Natural killer cell (primary cell): ENCODE results near the gene DDX24. TPM values are rescaled to one million over a fixed set of nuclear protein-coding genes. Genes with fewer than 3 reads are reported as not detected.

Experiments
- ATAC-seq, 3 donors: fragments of 150-1000 bp in 2 of 3; fragments of 200-7000 bp in 1 of 3; cut with Tn5 transposase; 1 replicate in 1 of 3; 2 replicates in 2 of 3; pipeline ENCODE4 v1.10.0; 2021; ENCODE audit warnings: mild to moderate bottlenecking in 2 of 3, moderate library complexity in 2 of 3
- DNase-seq, 2 donors: peaks; one replicate each; pipeline versions ENCODE4 v3.0.0 to v3.0.0-alpha.2; 2013 to 2021; ENCODE audit warnings: mixed read lengths in 1 of 2
- H3K27ac ChIP-seq: one replicate; pipeline ENCODE4 v1.5.1; 2013; ENCODE audit warnings: mild to moderate bottlenecking, low read length
- H3K27me3 ChIP-seq: one replicate; pipeline ENCODE4 v1.6.1; 2013; ENCODE audit warnings: low read length; ENCODE audit not compliant: control insufficient read depth, insufficient read depth
- H3K36me3 ChIP-seq: one replicate; pipeline ENCODE4 v1.6.1; 2013; ENCODE audit warnings: low read length; ENCODE audit not compliant: control insufficient read depth, insufficient read depth
- H3K4me1 ChIP-seq: one replicate; pipeline ENCODE4 v1.6.1; 2013; ENCODE audit warnings: low read length; ENCODE audit not compliant: control insufficient read depth, insufficient read depth
- H3K4me3 ChIP-seq: one replicate; pipeline ENCODE4 v1.5.1; 2013; ENCODE audit warnings: low read length
- H3K9me3 ChIP-seq: one replicate; pipeline ENCODE4 v1.6.1; 2013; ENCODE audit warnings: low read length; ENCODE audit not compliant: control insufficient read depth, insufficient read depth
- H3K27ac Mint-ChIP-seq, 2 donors: one replicate each; pipeline ENCODE4 v1.8.0; 2022; ENCODE audit warnings: mild to moderate bottlenecking in 2 of 2, mixed read lengths in 2 of 2, moderate library complexity in 1 of 2
- H3K27me3 Mint-ChIP-seq, 2 donors: one replicate each; pipeline ENCODE4 v1.8.0; 2022; ENCODE audit warnings: low read depth in 2 of 2, mixed read lengths in 2 of 2
- H3K36me3 Mint-ChIP-seq: one replicate; pipeline ENCODE4 v1.8.0; 2022; ENCODE audit warnings: mixed read lengths
- H3K4me1 Mint-ChIP-seq, 2 donors: one replicate each; pipeline ENCODE4 v1.8.0; 2022; ENCODE audit warnings: mixed read lengths in 2 of 2
- H3K4me3 Mint-ChIP-seq: one replicate; pipeline ENCODE4 v1.8.0; 2022; ENCODE audit warnings: mild to moderate bottlenecking, moderate library complexity, mixed read lengths
- H3K9me3 Mint-ChIP-seq, 2 donors: one replicate each; pipeline ENCODE4 v1.8.0; 2022; ENCODE audit warnings: mixed read lengths in 2 of 2
- WGBS: methylation state at CpG from one replicate; pipeline ENCODE4 v1.1.7; 2013; ENCODE audit warnings: missing lambda C conversion rate; ENCODE audit not compliant: insufficient coverage; 5-methylcytosine and 5-hydroxymethylcytosine counted together
- intact Hi-C: fragments of 100-400 bp; cut with micrococcal nuclease; formaldehyde crosslinking; loops from one replicate; pipeline ENCODE4 v1.14.2; 2022
- total RNA-seq, 4 donors: library from RNA; stranded (reverse); fragments of 120-200 nt in 1 of 4; gene quantifications; one replicate each; pipeline versions ENCODE4 v1.2.3 to v1.2.4, GENCODE V29; 2013 to 2022
- TF ChIP-seq, protein P1 (sequence below): fragments of 200-600 bp; IDR thresholded peaks from one replicate; pipeline ENCODE4 v1.8.0; 2022; ENCODE audit warnings: antibody characterized with exemption

The DDX24 gene
- total RNA-seq, 3 donors from 2014 or later (not counting 1 experiment from before 2014, with no cell fraction given), result 250 to 357 (median 296) TPM

DNA sequence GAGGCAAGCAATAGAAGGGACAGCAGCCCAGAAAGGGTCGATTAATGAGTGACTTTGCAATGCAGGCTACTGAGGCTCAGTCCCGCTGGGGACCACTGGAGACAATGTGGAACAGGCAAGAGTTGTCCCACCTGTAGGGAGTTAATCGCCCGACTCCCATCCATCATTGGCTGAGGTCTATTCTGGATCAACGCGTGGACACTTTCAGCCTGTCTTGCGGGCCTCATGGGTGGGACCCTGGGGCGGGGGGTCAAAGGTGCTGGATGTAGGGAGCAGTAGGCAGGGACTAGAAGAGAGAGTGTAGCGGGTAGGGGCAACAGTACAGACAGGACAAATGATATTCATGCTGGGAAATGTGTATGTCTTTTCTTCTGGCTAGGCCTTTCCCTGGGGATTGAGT is 42.3 kb upstream of the DDX24 start:
- no peak overlapping the region for H3K27ac Mint-ChIP-seq
- intact Hi-C loops, result no loop called here
- Histone ChIP-seq H3K27ac (no peak overlapping the region), H3K36me3 (no peaks in the 10 kb centered on the region), H3K9me3 (peaks cover 10% of the 10 kb centered on the region), H3K4me1 (no peaks in the 10 kb centered on the region), H3K27me3 (no peaks in the 10 kb centered on the region), H3K4me3 (no peak overlapping the region)
- 96% methylated on average over 9 of the region's 9 CpGs for WGBS
- no peaks in the 10 kb centered on the region for H3K9me3 Mint-ChIP-seq
- no peak overlapping the region for H3K4me3 Mint-ChIP-seq
- DNase-seq (no peak), ATAC-seq (no peak)
- TF ChIP-seq, protein P1, sequence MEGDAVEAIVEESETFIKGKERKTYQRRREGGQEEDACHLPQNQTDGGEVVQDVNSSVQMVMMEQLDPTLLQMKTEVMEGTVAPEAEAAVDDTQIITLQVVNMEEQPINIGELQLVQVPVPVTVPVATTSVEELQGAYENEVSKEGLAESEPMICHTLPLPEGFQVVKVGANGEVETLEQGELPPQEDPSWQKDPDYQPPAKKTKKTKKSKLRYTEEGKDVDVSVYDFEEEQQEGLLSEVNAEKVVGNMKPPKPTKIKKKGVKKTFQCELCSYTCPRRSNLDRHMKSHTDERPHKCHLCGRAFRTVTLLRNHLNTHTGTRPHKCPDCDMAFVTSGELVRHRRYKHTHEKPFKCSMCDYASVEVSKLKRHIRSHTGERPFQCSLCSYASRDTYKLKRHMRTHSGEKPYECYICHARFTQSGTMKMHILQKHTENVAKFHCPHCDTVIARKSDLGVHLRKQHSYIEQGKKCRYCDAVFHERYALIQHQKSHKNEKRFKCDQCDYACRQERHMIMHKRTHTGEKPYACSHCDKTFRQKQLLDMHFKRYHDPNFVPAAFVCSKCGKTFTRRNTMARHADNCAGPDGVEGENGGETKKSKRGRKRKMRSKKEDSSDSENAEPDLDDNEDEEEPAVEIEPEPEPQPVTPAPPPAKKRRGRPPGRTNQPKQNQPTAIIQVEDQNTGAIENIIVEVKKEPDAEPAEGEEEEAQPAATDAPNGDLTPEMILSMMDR, result no peak
- no peaks in the 10 kb centered on the region for H3K36me3 Mint-ChIP-seq
- peaks cover 0 to under 1% of the 10 kb centered on the region in 2 donors for H3K4me1 Mint-ChIP-seq
- H3K27me3 Mint-ChIP-seq, result peaks cover 11 to 18% of the 10 kb centered on the region in 2 donors

DNA sequence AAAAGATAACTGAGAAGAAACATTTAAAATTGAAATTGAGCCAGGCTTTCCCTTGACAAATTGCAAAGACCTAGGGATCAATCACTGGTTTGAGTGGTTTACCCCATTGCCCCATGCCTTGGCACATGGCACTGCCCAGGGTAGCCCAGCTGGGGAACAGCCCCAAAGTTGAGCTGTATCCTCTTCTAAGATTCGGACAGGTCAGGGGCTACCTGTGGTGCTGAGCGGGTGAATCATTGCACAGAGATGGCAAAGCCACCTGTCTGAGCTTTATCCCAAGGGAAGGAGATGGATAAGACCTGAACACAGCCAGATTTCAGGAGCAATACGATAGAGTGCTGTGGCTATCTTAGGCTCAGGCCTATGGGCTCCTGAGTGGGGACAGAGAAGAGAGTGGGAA is 41.4 kb upstream of the DDX24 start:
- WGBS, result 71% methylated on average over 3 of the region's 3 CpGs
- Mint-ChIP-seq H3K27ac (no peak overlapping the region), H3K4me1 (peaks cover 0 to 9% of the 10 kb centered on the region in 2 donors), H3K27me3 (peaks cover 18 to 26% of the 10 kb centered on the region in 2 donors), H3K9me3 (no peaks in the 10 kb centered on the region), H3K4me3 (no peak overlapping the region), H3K36me3 (no peaks in the 10 kb centered on the region)
- no peak for ATAC-seq
- no peak for DNase-seq
- no peak overlapping the region for H3K4me3 ChIP-seq
- intact Hi-C loops, result no loop called here
- H3K9me3 ChIP-seq, result peaks cover 10% of the 10 kb centered on the region
- H3K27me3 ChIP-seq, result no peaks in the 10 kb centered on the region
- TF ChIP-seq, protein P1, result no peak
- no peaks in the 10 kb centered on the region for H3K36me3 ChIP-seq
- peaks cover 3% of the 10 kb centered on the region for H3K4me1 ChIP-seq
- no peak overlapping the region for H3K27ac ChIP-seq

DNA sequence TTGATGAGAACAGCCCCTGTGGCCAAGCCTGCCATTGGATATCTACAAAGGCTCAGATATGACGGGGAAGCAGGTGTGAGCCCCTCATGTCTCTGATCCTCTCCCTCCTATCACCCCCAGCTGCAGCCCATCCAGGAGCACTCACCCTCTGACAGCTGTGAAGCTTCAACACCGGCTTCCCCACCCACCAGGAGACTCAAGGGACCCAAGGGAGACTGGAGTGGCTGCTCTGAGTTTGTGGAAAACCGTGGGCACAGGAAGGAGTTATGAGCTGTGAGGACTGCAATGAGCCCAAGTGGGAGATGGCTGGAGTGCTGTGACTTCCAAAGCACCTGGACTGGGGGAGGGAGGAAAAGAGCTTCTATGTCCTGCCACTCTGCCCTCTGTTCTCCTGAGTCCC is 40.5 kb upstream of the DDX24 start:
- WGBS, result 66% methylated on average over 3 of the region's 3 CpGs
- H3K4me1 ChIP-seq, result peaks cover 3% of the 10 kb centered on the region
- no peak for DNase-seq
- Mint-ChIP-seq H3K27ac (no peak overlapping the region), H3K9me3 (no peaks in the 10 kb centered on the region), H3K27me3 (peaks cover 24 to 36% of the 10 kb centered on the region in 2 donors), H3K36me3 (no peaks in the 10 kb centered on the region), H3K4me1 (peaks cover 0 to 10% of the 10 kb centered on the region in 2 donors), H3K4me3 (no peak overlapping the region)
- TF ChIP-seq, protein P1, result no peak
- peaks cover 10% of the 10 kb centered on the region for H3K9me3 ChIP-seq
- no peaks in the 10 kb centered on the region for H3K36me3 ChIP-seq
- no peak overlapping the region for H3K4me3 ChIP-seq
- no peak for ATAC-seq
- no peaks in the 10 kb centered on the region for H3K27me3 ChIP-seq
- no peak overlapping the region for H3K27ac ChIP-seq
- intact Hi-C loops, result no loop called here

DNA sequence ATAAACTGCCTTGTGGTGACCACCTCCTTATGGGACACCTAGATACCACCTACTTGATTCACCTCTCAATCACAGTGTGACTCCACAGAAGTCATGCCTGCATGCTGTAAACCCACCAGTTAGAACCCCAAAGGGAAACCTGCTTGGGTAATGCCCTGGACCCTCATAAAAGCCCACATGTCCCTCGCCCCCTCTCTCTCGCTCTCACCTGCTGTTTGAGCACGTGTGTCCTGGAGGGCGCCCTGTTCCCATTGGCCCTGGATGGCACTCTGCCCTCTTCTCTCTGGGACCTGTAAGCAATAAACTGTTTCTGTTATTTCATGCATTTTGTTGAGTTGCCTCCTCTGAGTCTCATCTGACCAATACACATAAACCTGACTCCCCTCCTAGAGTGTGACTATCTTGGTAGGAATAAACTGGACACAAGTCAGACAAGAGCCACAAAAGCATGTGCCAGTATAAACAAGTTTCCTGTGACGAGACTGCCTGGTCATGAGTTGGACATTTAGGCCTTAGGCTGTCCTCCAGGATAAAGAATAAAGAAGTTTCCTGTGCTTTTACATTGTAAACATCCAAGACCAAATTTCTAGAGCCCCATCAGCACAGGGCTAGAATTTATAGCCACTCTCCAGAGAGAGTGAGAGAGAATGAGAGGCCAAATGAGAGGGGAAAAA is 39.8 kb upstream of the DDX24 start:
- H3K9me3 ChIP-seq, result peaks cover 10% of the 10 kb centered on the region
- Mint-ChIP-seq H3K4me3 (no peak overlapping the region), H3K27ac (no peak overlapping the region), H3K36me3 (no peaks in the 10 kb centered on the region), H3K4me1 (peaks cover 0 to 10% of the 10 kb centered on the region in 2 donors), H3K27me3 (peaks cover 29 to 42% of the 10 kb centered on the region in 2 donors), H3K9me3 (no peaks in the 10 kb centered on the region)
- no peak overlapping the region for H3K4me3 ChIP-seq
- TF ChIP-seq, protein P1, result no peak
- no peaks in the 10 kb centered on the region for H3K36me3 ChIP-seq
- 87% methylated on average over 5 of the region's 5 CpGs for WGBS
- peaks cover 3% of the 10 kb centered on the region for H3K4me1 ChIP-seq
- intact Hi-C loops, result no loop called here
- no peak for DNase-seq
- H3K27me3 ChIP-seq, result no peaks in the 10 kb centered on the region
- ATAC-seq, result no peak
- no peak overlapping the region for H3K27ac ChIP-seq
